ENCODE measurements around the gene HIPK4. TPM values are rescaled to one million over a fixed set of nuclear protein-coding genes. Genes with fewer than 3 reads are reported as not detected.
"Not testable (repeated sequence)": the region's sequence is repeated elsewhere in the genome, so short reads cannot be mapped to it uniquely, and the experiment has no call there.

Gene HIPK4
- total RNA-seq, 1 donor from 2014 or later = not detected

DNA sequence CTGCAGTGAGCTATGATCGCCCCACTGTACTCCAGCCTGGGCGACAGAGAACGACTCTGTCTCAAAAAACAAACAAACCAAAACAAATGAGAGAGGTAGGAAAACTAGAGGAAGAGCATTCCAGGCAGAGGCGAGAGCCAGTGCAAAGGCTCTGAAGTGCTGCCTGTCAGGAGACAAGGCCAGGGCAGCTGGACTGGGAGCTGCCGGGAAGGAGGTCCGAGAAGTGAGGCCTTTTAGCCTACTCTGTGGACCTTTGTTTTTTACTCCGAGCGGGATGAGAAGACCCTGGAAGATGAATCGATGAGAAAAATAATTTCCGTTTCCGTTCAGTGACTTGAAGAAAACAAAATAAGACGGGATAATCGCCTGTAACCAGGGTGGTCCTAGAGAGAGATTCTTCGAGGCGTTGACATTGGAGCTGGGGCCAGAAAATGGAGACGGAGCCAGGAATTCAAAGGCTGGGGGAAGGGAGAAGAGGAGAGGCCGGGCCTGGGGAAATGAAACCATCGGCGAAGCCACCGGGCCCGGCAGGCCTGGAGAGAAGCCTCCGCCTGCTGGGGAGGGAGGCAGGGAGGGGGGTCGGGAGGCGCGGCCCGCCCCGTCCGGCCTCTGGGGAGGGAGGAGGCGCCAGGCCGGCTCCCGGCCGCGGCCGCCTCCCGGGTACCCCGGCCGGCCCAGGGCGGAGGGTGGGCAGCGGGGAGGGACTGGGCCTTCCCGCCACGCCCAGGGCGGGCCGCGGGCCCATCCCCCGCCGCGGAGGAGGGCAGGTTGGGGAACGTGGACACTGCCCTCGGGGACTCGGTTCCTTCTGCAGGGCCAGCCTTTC is 43.6 kb upstream of the HIPK4 start:
- Histone ChIP-seq H3K79me2 (ENCODE audit: insufficient read depth, low read length) (no peaks in the 10 kb centered on the region), H3K27ac (ENCODE audit: low read depth, low read length) (peak overlapping the region; percentile 85), H3K9me3 (ENCODE audit: insufficient read depth, low read depth, low read length) (no peaks in the 10 kb centered on the region), H2AFZ (ENCODE audit: low read depth, low read length) (peak overlapping the region; percentile 83), H3K27me3 (ENCODE audit: insufficient read depth, low read length) (no peaks in the 10 kb centered on the region), H4K20me1 (ENCODE audit: insufficient read depth, low read length) (no peaks in the 10 kb centered on the region), H3K4me2 (ENCODE audit: low read length) (peak overlapping the region; percentile 81), H3K4me3 (ENCODE audit: insufficient read depth, low read depth, low read length) (peak overlapping the region; percentile 55), H3K4me1 (ENCODE audit: insufficient read depth, low read length) (peaks cover 8% of the 10 kb centered on the region), H3K9ac (ENCODE audit: low read length) (peak overlapping the region; percentile 87), H3K36me3 (ENCODE audit: insufficient read depth, low read length) (no peaks in the 10 kb centered on the region)
- TF ChIP-seq, protein P1, sequence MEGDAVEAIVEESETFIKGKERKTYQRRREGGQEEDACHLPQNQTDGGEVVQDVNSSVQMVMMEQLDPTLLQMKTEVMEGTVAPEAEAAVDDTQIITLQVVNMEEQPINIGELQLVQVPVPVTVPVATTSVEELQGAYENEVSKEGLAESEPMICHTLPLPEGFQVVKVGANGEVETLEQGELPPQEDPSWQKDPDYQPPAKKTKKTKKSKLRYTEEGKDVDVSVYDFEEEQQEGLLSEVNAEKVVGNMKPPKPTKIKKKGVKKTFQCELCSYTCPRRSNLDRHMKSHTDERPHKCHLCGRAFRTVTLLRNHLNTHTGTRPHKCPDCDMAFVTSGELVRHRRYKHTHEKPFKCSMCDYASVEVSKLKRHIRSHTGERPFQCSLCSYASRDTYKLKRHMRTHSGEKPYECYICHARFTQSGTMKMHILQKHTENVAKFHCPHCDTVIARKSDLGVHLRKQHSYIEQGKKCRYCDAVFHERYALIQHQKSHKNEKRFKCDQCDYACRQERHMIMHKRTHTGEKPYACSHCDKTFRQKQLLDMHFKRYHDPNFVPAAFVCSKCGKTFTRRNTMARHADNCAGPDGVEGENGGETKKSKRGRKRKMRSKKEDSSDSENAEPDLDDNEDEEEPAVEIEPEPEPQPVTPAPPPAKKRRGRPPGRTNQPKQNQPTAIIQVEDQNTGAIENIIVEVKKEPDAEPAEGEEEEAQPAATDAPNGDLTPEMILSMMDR (IDR thresholded peaks at IDR 0.05; ENCODE audit: insufficient read depth, low read depth, low read length) = no peak
- TF ChIP-seq EZH2 (IDR thresholded peaks at IDR 0.05; ENCODE audit: insufficient read depth, low read length) = no peak
- H3K4me1 Mint-ChIP-seq (ENCODE audit: low read depth, unreplicated experiment) = peaks cover 11% of the 10 kb centered on the region
- FAIRE-seq (no peak), DNase-seq (ENCODE audit: low read depth) (peak; percentile 81)
- H3K9me3 Mint-ChIP-seq (ENCODE audit: unreplicated experiment) = no peaks in the 10 kb centered on the region
- H3K4me3 Mint-ChIP-seq (ENCODE audit: unreplicated experiment) = peak overlapping the region; percentile 80
- no peaks in the 10 kb centered on the region for H3K27me3 Mint-ChIP-seq (ENCODE audit: low read depth, unreplicated experiment)
- H3K27ac Mint-ChIP-seq (ENCODE audit: unreplicated experiment) = peak overlapping the region; percentile 100
- no peaks in the 10 kb centered on the region for H3K36me3 Mint-ChIP-seq (ENCODE audit: low read depth, unreplicated experiment)

DNA sequence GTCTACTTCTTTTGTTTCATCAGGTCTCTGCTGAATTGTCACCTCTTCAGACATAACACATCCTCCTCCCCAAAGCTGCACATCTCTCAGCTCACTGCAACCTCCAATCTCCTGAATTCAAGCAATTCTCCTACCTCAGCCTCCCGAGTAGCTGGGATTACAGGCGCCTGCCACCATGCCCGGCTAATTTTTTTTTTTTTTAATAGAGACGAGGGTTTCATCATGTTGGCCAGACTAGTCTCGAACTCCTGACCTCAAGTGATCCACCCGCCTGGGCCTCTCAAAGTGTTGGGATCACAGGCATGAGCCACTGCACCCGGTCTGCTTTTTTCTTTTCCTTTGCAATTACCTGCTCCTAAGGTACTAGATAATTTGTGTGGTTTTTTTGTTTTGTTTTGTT is 42.8 kb upstream of the HIPK4 start:
- not testable (repeated sequence) for H3K36me3 ChIP-seq (ENCODE audit: insufficient read depth, low read length); H3K27ac ChIP-seq (ENCODE audit: low read depth, low read length); H3K9me3 Mint-ChIP-seq (ENCODE audit: unreplicated experiment); H3K79me2 ChIP-seq (ENCODE audit: insufficient read depth, low read length); H2AFZ ChIP-seq (ENCODE audit: low read depth, low read length); H3K9me3 ChIP-seq (ENCODE audit: insufficient read depth, low read depth, low read length); H3K27me3 ChIP-seq (ENCODE audit: insufficient read depth, low read length); H3K36me3 Mint-ChIP-seq (ENCODE audit: low read depth, unreplicated experiment); H3K27me3 Mint-ChIP-seq (ENCODE audit: low read depth, unreplicated experiment); FAIRE-seq; H3K4me1 ChIP-seq (ENCODE audit: insufficient read depth, low read length); H4K20me1 ChIP-seq (ENCODE audit: insufficient read depth, low read length); DNase-seq (ENCODE audit: low read depth)
- peak overlapping the region; percentile 55 for H3K4me3 ChIP-seq (ENCODE audit: insufficient read depth, low read depth, low read length)
- H3K4me2 ChIP-seq (ENCODE audit: low read length) = peak overlapping the region; percentile 81
- Mint-ChIP-seq H3K4me1 (ENCODE audit: low read depth, unreplicated experiment) (peaks cover 11% of the 10 kb centered on the region), H3K4me3 (ENCODE audit: unreplicated experiment) (peak overlapping the region; percentile 80), H3K27ac (ENCODE audit: unreplicated experiment) (peak overlapping the region; percentile 100)
- H3K9ac ChIP-seq (ENCODE audit: low read length) = peak overlapping the region; percentile 87

DNA sequence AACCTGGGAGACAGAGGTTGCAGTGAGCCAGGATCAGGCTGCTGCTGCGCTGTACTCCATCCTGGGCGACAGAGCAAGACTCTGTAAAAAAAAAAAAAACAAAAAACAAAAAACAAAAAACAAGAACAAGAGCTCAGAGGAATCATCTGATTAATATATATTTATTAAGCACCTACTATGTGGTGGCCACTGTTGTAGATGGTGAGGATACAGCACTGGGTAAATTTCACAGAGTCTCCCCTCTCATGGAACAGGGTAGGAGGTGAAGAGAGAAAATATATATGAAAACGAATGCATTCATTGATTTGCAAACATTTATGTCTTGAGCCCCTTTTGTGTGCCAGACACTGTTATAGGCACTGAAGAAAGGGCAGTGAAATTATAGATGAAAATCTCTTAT is 41.7 kb upstream of the HIPK4 start:
- TF ChIP-seq EZH2 (IDR thresholded peaks at IDR 0.05; ENCODE audit: insufficient read depth, low read length) = no peak
- TF ChIP-seq, protein P1 (IDR thresholded peaks at IDR 0.05; ENCODE audit: insufficient read depth, low read depth, low read length) = no peak
- Histone ChIP-seq H3K4me3 (ENCODE audit: insufficient read depth, low read depth, low read length) (no peak overlapping the region), H3K36me3 (ENCODE audit: insufficient read depth, low read length) (no peaks in the 10 kb centered on the region), H4K20me1 (ENCODE audit: insufficient read depth, low read length) (no peaks in the 10 kb centered on the region), H3K4me2 (ENCODE audit: low read length) (no peak overlapping the region), H3K27ac (ENCODE audit: low read depth, low read length) (no peak overlapping the region), H3K79me2 (ENCODE audit: insufficient read depth, low read length) (no peaks in the 10 kb centered on the region), H2AFZ (ENCODE audit: low read depth, low read length) (no peak overlapping the region), H3K27me3 (ENCODE audit: insufficient read depth, low read length) (no peaks in the 10 kb centered on the region), H3K9me3 (ENCODE audit: insufficient read depth, low read depth, low read length) (no peaks in the 10 kb centered on the region), H3K4me1 (ENCODE audit: insufficient read depth, low read length) (peaks cover 8% of the 10 kb centered on the region), H3K9ac (ENCODE audit: low read length) (no peak overlapping the region)
- no peak for DNase-seq (ENCODE audit: low read depth)
- Mint-ChIP-seq H3K9me3 (ENCODE audit: unreplicated experiment) (no peaks in the 10 kb centered on the region), H3K27ac (ENCODE audit: unreplicated experiment) (no peak overlapping the region), H3K36me3 (ENCODE audit: low read depth, unreplicated experiment) (no peaks in the 10 kb centered on the region), H3K4me1 (ENCODE audit: low read depth, unreplicated experiment) (peaks cover 11% of the 10 kb centered on the region), H3K27me3 (ENCODE audit: low read depth, unreplicated experiment) (no peaks in the 10 kb centered on the region), H3K4me3 (ENCODE audit: unreplicated experiment) (no peak overlapping the region)
- no peak for FAIRE-seq

DNA sequence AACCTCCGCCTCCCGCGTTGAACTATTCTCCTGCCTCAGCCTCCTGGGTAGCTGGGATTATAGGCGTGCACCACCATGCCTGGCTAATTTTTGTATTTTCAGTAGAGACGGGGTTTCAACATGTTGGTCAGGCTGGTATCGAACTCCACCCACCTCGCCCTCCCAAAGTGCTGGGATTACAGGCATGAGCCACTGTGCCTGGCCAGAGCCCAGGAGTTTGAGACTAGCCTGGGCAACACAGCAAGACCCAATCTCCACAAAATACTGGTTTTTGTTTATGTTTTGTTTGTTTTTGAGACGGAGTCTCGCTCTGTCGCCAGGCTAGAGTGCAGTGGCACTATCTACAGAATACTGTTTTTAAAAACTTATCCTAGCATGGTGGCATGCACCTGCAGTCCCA is 40.3 kb upstream of the HIPK4 start:
- H3K9ac ChIP-seq (ENCODE audit: low read length); H3K9me3 Mint-ChIP-seq (ENCODE audit: unreplicated experiment); H3K27me3 Mint-ChIP-seq (ENCODE audit: low read depth, unreplicated experiment); H4K20me1 ChIP-seq (ENCODE audit: insufficient read depth, low read length); H3K27me3 ChIP-seq (ENCODE audit: insufficient read depth, low read length); H3K4me3 Mint-ChIP-seq (ENCODE audit: unreplicated experiment); H3K27ac ChIP-seq (ENCODE audit: low read depth, low read length); H3K36me3 Mint-ChIP-seq (ENCODE audit: low read depth, unreplicated experiment); FAIRE-seq; H3K79me2 ChIP-seq (ENCODE audit: insufficient read depth, low read length); H2AFZ ChIP-seq (ENCODE audit: low read depth, low read length); H3K4me3 ChIP-seq (ENCODE audit: insufficient read depth, low read depth, low read length); DNase-seq (ENCODE audit: low read depth); H3K9me3 ChIP-seq (ENCODE audit: insufficient read depth, low read depth, low read length); H3K27ac Mint-ChIP-seq (ENCODE audit: unreplicated experiment); H3K36me3 ChIP-seq (ENCODE audit: insufficient read depth, low read length); H3K4me2 ChIP-seq (ENCODE audit: low read length): not testable (repeated sequence)
- H3K4me1 ChIP-seq (ENCODE audit: insufficient read depth, low read length) = peaks cover 11% of the 10 kb centered on the region
- peaks cover 11% of the 10 kb centered on the region for H3K4me1 Mint-ChIP-seq (ENCODE audit: low read depth, unreplicated experiment)
